NCI-H748 (cell line): ENCODE results near the gene UBE2G2.
A peak's percentile ranks its signal among the peaks of the same experiment; 100 is the strongest.

Experiments
- DNase-seq: peaks from one replicate; lab custom pipeline; 2025; ENCODE audit not compliant: unreplicated experiment; lab: John Stamatoyannopoulos, UW

The UBE2G2 gene

DNA sequence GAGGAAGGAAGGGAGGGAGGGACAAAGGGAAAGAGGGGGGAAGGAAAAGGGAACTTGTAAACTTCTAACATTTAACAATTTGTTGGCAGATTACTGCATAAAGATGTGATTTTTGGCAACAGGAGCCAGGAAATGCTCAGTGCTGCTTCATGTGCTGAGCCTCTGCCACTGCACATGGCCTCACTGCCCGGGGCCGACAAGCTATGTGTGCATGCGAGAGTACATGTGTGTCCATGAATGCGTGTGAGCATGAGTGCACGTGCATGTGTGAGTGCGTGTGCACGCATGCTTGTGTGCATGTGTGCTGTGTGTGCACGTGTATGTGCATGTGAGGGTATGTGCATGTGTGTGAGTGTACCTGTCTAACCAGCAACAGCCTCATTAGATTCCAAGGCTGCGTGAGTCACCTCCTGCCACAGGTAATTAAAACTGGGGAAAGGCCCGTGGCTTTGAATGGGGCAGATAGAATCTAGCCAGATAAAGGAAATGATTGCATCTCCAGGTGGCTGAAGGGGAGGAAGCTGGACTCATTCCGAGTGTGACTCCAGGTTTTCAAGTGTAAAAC, 48.9 kb downstream of the UBE2G2 start:
- no peak for DNase-seq

DNA sequence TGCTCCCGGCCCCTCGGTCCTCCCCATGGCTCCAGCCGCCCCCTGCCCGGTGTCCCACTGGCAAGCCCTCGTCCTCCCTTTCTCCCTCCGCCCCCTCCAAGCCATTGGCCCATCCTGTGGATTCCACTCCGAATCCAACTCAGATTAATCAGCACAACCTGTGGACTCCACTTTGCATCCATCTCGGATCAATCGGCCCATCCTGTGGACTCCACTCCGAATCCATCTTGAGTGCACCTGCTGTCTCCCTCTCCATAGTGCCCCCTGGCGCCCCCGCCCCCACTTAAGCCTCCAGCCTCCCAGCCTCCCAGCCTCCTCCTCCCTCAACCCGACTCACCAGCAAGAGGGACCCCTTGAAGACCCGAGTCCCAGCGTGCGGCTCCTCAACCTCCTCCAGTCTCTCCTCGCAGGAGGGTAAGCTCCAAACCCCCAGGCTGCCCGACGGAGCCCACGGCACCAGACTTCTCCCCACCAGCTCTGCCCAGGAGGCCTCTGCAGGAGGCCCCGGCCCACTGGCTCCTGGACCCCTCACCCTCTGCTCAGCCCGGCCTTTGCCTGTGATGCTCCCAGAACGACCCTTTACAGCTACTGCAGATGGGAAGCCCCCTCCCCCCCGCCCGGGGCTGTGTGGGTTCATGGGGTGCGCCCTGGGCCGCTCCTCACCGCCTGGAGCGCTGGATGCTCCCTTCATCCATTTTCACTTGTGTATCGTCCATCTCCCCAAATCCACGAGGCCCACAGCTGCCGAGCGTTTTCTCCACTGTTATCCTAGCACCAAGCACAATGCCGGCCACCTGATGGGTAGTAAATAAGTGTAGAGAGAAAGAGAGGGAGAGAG, 49.6 kb downstream of the UBE2G2 start:
- no peak for DNase-seq

DNA sequence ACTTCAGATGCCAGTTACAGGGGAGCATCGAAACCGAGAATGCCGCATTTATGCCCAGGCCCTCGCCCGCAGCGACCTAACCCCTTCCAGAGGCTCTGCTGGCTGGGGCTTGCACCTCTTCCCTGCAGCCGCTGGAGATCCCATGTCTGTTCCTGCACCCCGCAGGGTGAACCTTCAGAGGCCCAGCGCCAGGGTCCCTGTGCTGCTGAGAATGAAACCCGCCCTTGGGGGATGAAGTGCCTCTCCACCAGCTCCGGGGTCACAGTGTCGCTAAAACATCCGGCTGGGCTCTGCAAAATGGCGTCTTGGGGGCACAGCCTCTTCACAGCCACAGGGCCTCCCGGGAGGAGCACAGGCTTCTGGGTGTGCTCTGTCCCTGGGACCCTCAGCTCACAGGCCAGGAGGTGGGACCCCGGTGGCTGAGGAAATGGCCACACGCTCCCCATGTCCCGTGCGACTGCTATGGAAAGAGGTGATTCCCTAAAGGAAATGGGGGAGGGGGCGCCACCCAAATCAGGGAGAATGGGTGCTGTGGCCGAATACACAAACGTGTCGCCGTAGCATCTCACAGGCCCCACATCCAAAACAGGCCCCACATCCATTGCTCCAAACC, 50.3 kb downstream of the UBE2G2 start:
- no peak for DNase-seq

DNA sequence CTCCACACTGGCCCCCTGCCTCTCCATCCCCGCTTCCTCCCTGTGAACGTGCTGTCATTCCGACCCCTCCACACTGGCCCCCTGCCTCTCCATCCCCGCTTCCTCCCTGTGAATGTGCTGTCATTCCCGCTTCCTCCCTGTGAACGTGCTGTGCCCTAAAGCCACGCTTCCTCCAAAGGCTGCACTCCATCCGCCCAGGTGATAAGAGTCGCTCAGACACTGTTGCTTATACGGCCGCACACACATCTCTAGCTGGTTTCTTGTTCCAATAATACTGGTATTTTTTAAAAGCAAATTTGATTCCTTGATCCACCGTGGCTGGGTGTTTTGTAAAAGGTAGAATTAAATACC, 51.0 kb downstream of the UBE2G2 start:
- no peak for DNase-seq

DNA sequence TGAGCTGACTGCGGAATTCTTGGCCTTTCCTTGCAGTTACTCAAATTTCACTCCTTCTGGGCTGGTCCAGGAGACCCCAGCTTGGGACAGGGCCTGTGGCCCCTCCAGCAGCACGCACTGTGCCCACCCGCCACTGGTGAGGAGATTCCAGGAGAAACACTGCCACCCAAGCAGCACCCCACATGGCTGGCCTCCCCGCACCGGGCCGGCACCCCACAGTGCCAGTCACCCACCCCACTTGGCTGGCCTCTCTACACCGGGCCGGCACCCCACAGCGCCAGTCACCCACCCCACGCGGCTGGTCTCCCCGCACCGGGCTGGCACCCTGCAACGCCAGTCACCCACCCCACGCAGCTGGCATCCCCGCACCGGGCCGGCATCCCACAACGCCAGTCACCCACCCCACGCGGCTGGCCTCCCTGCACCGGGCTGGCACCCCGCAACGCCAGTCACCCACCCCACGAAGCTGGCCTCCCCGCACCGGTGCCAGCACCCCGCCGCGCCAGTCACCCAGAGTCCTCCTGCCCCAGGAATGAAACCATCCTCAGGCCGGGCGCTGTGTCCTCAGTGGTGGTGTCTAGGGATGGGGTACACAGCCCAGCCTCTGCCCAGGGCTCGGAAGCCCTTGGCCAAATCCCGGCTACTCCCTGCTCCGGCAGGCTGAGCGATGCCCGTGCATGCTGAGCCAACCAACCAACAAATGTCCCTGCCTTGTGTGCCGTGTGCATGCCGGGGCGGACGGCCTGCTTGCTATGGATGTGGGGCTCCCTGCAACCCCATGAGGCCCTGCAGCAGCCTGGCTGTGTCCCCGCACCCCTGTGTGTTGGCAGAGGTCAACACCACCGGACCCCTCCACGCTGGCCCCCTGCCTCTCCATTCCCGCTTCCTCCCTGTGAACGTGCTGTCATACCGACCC, 51.6 kb downstream of the UBE2G2 start:
- DNase-seq, result no peak

DNA sequence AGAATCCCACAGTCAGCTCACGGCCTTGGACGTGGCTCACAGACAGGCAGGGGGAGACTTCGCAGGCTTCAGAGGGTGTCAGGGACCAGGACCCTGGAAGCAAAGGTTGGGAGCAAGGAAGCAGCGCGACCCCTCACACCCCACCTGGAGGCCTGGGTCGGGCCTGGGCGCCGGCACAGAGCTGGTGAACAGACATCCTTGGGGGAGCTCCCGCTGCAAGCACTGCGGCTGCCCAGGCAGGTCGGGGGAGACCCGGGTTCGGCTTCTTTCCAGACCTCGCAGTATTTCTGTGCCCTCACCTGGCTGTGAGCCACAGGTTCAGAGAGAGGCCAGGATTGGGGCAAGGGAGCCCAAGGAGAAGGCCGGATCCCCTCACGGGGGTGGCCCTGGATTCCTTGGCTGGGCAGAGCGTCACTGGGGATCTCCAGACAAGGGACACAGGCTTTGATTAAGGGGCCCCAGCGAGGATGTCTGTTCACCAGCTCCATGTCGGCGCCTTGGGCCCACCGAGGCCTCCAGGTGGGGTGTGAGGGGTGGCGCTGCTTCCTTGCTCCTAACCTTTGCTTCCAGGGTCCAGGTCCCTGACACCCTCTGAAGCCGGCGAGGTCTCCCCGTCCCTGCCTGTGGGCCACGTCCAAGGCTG, 52.4 kb downstream of the UBE2G2 start:
- DNase-seq, result no peak

DNA sequence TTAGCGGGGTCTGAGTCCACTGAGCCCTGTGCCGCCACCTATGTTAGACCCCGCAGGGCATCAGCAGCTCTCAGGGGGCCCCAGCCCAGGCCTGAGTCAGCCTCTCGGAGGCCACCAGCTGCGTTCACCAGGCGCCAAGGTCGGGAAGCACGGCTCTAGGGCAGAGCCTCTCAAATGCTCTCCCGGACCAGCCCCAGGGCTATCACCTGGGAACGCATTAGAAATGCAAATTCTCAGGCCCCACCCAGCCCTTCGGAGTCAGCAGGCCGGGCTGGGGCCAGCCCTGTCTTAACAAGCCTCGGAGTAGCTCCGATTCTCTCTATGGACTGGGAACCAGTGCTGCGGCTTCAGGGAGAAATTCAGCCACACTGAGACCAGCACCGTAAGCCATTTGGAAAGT, 53.0 kb downstream of the UBE2G2 start:
- DNase-seq, result no peak

DNA sequence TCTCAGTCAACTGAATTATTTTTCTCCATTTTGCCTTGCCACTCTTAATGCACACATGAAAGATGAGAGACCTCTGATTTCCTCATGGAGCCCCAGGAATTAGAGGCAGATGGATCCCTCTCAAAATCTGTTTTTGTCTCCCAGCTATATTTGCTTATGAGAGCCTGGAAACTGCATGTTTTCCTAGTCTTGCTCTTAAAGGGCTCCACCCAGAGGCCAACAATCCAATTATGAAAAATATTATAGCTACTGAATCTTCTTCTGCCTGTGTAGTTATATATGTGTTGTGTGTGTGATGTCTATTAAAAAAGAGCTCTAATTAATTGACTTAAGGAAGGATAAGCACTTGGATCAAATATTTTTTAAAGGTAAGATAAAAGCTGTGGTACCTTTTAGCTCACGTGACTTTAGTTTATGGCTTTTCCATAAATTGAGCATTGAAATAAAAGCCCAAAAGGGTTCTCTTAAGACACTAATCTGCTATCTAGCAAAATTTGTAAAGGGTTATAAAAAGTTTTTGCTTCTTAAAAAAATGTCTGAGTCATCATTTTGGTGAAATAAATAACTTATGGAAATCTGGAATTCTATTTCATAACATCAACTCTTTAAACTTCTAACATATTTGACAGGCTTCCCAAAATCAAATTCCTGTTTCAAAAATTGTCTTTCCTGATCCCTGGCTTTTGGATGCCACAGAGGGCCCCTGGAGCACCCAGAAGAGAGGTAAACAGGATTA, 59.0 kb downstream of the UBE2G2 start:
- peak; percentile 79 for DNase-seq

DNA sequence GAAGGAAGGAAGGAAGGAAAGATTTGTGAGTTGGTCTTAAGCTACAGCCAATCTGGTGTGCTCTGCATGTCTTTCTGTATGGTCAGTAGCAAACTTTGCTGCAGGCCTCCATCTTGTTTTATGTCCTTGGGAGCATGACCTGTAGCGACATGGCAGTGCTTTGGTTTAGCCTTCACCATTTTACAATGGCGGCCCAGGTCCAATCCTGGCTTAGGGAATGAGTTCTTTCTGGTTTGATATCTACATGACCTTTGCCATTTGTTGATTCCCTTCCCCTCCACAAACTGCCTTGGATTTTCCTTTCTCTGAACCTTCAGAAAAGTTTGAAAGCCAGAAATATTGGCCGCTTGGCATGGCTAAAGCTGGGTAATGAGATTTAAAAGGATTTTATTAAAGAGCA, 59.7 kb downstream of the UBE2G2 start:
- DNase-seq, result no peak

DNA sequence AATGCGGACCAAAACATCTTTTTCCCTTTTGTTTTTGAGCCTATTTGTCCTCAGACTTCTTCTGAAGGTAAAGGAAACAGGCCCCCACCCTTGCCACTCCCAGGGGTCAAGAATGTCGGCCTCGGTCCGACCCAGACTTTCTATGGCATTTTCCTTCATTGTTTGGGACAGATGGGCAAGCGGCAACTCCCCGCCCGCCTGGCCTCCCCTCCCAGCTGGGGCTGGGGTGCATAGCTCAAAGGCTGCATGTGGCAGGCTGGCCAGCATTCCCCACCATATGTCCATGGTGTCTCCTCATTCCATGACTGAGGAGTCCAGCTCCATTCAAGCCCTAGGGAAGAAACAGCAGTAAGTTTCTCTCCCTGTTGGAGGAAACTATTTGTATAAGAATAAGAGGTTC, 60.9 kb downstream of the UBE2G2 start:
- DNase-seq, result no peak

DNA sequence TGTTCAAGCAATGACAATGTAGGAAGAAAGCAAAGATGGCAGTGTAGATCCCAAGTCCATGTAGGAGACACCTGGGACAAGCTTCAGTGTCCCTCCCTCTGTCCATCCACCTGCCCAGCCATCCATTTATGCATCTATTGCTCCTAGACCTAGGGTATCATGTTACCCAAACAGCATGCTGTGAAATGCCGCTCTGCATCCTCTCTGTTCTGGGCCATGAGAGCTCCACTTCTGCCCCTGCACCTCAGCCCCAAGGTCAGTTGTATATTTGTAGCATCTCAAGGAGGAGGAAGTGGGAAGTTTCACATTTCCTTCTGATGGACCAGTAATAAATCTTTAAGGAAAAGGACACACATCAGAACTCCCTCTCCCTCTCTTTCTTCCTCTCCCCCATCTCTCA, 62.3 kb downstream of the UBE2G2 start:
- peak; percentile 50 for DNase-seq

DNA sequence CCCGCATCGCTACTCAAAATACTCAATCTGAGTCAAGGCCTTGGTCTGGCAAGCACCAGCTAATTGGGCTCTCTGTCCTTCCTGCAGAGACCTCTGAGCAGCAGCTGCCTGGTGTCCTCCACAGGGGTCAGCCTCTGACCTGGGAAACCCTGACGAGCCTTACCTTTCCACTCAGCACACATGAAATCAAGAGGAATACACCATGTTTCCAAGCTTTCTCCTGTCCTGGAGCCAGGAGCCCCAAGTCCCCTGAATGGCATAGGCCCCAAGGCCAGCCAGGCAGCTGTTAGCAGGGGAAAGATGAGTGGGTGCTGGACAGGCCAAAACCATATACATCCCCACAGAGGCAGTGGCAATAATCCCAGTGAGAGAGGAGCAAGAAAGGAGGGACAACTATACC, 63.0 kb downstream of the UBE2G2 start:
- DNase-seq, result no peak

DNA sequence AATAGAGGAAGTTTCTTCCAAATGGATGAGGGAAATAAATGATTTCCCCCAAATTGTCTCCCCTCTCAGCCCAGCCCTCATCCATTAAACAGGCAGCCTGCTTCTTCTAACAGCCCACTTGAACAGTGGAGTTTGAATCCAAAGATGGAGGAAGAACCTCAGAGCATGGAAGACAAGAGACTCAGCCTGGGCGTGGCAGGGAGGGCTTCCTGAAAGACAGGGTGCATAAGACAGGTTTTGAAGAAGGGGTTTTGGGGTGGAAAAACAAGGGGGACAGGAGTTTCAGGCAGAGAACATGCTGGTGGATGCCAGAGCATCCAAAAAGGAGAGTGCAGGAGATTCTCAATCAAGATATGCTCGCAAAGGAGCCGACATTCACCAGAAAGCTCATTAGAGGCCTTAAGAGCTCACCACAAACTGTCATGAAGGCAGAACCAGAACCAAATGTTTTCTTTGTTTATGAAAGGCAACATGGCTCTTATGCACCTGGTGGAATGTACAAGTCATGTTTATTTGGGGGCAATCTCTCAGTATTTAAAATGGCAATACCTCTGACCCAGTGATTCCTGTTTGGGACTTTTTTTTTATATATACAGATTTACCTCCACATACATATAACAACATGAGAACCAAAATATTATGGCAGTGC, 63.8 kb downstream of the UBE2G2 start:
- no peak for DNase-seq

DNA sequence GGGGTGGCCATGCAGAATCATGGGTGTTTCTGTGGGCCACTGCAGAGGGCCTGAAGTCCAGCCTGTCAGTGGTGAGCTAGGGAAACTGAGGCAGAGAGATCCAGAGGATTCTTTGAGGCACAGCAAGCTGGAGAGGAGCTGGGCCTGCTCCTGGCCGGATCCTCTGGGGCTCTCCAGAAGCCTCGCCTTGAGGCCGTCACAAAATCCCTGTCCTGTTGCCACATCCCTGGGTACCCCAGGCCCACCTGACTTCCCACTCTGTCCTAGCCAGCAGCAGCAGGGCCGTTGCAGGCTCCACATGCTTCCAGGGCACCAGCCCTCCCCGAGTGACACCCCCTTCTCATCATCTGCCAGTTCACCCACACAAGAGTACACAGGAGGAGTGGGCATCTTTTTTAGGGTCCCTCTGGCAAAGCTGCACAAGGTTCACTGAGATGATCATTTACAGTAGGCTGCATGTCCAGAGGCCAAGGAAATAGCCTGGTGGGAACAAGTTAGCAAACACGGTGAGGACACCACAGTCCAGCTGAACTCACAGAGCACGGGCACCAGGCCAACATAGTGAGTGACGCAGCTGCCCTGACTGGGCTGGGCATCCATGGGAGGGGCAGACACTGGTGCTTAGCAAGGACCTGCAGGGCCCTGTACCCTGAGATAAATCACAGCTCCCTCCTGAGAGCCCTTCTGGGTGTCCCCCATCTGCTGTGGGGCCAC, 65.2 kb downstream of the UBE2G2 start:
- DNase-seq, result peak; percentile 97

DNA sequence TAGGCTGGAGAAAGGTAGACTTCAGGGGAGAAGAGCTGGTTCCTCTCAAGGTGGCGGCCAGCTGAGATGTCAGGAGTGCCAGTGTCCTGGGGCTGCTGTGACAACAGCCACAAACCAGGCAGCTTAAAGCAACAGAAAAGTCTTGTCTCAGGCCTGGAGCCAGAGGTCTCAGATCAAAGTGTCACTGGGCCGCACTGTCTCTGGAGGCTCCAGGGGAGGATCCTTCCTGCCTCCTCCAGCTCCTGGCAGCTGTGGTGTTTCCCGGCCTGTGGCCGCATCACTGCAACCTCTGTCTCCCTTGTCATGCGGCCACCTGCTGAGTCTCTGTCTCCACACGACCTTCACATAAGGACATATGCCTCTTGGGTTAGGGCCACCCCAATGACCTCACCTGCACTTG, 65.8 kb downstream of the UBE2G2 start:
- DNase-seq, result peak; percentile 20

DNA sequence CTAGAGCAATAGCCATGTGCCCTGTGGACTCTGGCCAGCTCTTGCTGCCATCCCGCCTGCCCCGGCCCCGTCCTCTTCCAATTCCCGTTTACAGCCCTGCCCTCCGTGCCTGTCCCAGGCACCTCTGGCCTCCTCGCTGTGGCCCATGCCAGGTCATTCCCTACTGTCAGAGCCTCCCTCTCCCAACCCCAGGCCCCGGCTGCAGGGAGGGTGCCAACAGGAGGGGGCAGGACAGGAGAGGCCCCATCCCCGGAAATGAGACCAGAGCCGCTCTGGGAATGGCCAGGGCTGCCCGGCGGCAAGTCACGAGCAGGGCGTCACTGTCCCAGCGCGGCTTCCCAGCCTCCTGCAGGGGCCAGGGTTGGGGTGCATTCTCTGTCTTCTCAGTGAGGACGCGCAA, 66.8 kb downstream of the UBE2G2 start:
- no peak for DNase-seq

DNA sequence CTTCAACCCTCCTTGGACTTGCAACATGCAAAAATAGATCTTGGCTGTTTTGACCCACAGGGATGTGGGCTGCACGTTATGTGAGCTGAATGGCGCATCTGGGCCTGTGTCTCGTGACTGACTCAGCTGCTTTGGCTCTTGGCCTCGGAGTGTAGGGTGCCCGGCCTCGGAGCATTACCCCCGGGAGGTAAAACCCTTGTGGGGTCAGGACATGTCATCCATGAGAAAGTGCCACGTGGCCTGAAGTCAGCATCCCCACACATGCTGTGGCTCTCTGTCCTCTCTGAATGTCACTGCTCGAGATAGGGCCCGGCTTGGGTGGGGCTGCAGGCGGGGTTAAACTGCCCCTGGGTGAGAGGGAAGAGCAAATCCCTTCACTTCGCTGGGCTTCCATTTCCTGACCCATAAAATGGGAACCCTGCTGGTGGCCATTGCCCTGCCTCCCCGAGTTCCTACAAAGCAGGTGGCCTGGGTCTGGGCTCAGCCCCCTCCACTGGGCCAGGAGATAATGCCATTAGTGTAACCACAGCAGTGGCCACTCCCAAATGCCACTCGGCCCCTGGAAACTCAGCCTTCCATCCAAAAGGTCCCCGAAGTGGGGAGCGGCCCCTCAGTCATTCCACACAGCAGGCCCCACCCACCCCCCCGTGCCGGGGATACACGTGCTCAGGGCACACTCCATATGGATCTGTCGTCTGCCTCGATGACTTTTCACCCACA, 67.4 kb downstream of the UBE2G2 start:
- DNase-seq, result no peak

DNA sequence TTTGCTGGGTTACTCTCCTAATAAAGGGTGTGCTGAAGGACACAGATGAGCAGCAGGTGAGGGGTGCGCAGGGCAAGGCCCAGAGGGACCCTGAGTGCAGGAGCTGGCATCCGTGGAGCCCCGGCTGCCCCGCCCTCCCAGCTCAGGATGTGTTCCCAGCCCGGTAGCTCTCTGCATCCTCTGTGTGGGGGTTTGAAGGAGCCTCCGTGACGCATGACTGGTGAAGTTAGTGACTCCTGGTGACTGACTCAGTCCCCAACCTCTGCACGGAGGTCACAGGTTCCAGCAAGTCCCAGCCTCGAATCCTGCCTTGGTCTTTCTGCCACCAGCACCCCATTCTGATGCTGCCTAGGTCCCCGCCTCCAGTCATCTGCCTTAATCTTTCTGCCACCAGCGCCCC, 68.7 kb downstream of the UBE2G2 start:
- DNase-seq, result no peak

DNA sequence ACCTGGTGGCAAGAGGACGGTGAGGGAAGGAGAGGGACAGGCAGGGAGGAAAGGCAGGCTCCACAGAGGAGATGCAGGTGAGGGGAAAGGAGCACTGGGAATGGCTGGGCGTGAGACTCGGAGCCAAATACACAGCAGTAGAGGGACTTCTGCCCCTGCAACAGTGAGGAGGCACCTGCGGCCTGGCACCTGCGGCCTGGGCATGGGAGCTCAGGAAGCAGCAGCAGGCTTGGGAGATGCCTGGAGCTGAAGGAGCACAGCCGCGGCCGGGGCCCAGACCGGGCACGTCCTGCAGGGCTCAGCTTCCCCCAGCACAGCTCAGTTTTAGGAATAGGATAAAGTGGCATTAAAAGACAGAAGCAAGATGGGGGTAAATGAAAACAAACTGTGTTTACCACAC, 69.4 kb downstream of the UBE2G2 start:
- no peak for DNase-seq
